Measurements from ENCODE around the gene UTP18.
"Not testable (repeated sequence)": the region's sequence is repeated elsewhere in the genome, so short reads cannot be mapped to it uniquely, and the experiment has no call there.

- TF ChIP-seq CTCF (conservative IDR thresholded peaks at IDR 0.05; ENCODE audit: low read depth, low read length); EZH2 (IDR thresholded peaks at IDR 0.05; ENCODE audit: borderline replicate concordance, low read depth, low read length, poor library complexity, severe bottlenecking): not testable (repeated sequence)
Measured at GRCh38 chr17:51225523-51225922, 34.8 kb upstream of the UTP18 start.

Measured in A673 (cell line).